Karpas-422 (cell line): ENCODE results near the gene ARL1. TPM values are rescaled to one million over a fixed set of nuclear protein-coding genes. Genes with fewer than 3 reads are reported as not detected.

Experiments used
- DNase-seq: peaks from one replicate; pipeline ENCODE4 v3.0.0-alpha.2; 2015
- H2AFZ ChIP-seq: fragments of 200-600 bp; sonication (generic); 2 replicates; pipeline ENCODE4 v1.6.1; 2014; ENCODE audit warnings: antibody characterized with exemption, low read length, mixed read lengths
- H3K27ac ChIP-seq: fragments of 200-600 bp; sonication (generic); 2 replicates; pipeline ENCODE4 v1.5.1; 2014; ENCODE audit warnings: mild to moderate bottlenecking, low read length, moderate library complexity
- H3K27me3 ChIP-seq: fragments of 200-600 bp; sonication (generic); 2 replicates; pipeline ENCODE4 v1.6.1; 2014; ENCODE audit warnings: low read length, mixed read lengths
- H3K36me3 ChIP-seq: fragments of 200-600 bp; sonication (generic); 2 replicates; pipeline ENCODE4 v1.6.1; 2014; ENCODE audit warnings: low read length, mixed read lengths; ENCODE audit not compliant: insufficient read depth
- H3K4me1 ChIP-seq: fragments of 200-600 bp; sonication (generic); 2 replicates; pipeline ENCODE4 v1.6.1; 2014; ENCODE audit warnings: mild to moderate bottlenecking, low read length, mixed read lengths
- H3K4me2 ChIP-seq: fragments of 200-600 bp; sonication (generic); 2 replicates; pipeline ENCODE4 v1.6.1; 2014; ENCODE audit warnings: low read length, low read depth, mild to moderate bottlenecking; ENCODE audit not compliant: poor library complexity, severe bottlenecking
- H3K4me3 ChIP-seq: fragments of 200-600 bp; sonication (generic); 2 replicates; pipeline ENCODE4 v1.5.1; 2014; ENCODE audit warnings: mild to moderate bottlenecking, antibody characterized with exemption, low read length, mixed read lengths
- H3K79me2 ChIP-seq: fragments of 200-600 bp; sonication (generic); 2 replicates; pipeline ENCODE4 v1.6.1; 2014; ENCODE audit warnings: mild to moderate bottlenecking, low read length, mixed read lengths
- H3K9ac ChIP-seq: fragments of 200-600 bp; sonication (generic); 2 replicates; pipeline ENCODE4 v1.6.0; 2014; ENCODE audit warnings: low read length
- H3K9me2 ChIP-seq: fragments of 200-600 bp; sonication (generic), shearing (Covaris generic); replicated peaks from 2 replicates; pipeline ENCODE4 v1.6.0; 2014; ENCODE audit warnings: mild to moderate bottlenecking, low read length, moderate library complexity; ENCODE audit not compliant: insufficient read depth
- H3K9me3 ChIP-seq: fragments of 300-700, 200-600 bp; sonication (generic); 2 replicates; pipeline ENCODE4 v1.6.1; 2014; ENCODE audit warnings: low read length, mixed read lengths
- H4K20me1 ChIP-seq: fragments of 200-600 bp; sonication (generic); 2 replicates; pipeline ENCODE4 v1.6.1; 2014; ENCODE audit warnings: mild to moderate bottlenecking, antibody characterized with exemption, low read length, low read depth; ENCODE audit not compliant: insufficient read depth
- small RNA-seq: library from RNA; depleted of rRNA; stranded (forward); fragments of <200 nt; gene quantifications from one replicate; pipeline ENCODE3, GENCODE V24; 2014
- total RNA-seq: library from RNA; depleted of rRNA; stranded (reverse); fragments of >200 nt; shearing (Covaris generic); gene quantifications from 2 replicates; pipeline ENCODE4 v1.2.3, GENCODE V29; 2014; ENCODE audit warnings: low replicate concordance; rRNA removed

ARL1 gene
- total RNA-seq, 1 experiment from 2014 or later: 41.2 TPM

- no peak overlapping the region for H3K4me2 ChIP-seq
- H3K27me3 ChIP-seq: no peaks in the 10 kb centered on the region
- no peak for DNase-seq
- H3K9me3 ChIP-seq: no peaks in the 10 kb centered on the region
- no peaks in the 10 kb centered on the region for H3K9me2 ChIP-seq
- no peaks in the 10 kb centered on the region for H3K4me1 ChIP-seq
- H2AFZ ChIP-seq: no peak overlapping the region
- H3K9ac ChIP-seq: no peak overlapping the region
- peaks cover 38% of the 10 kb centered on the region; the same call in 1 of the 2 replicates for H3K36me3 ChIP-seq
- H3K27ac ChIP-seq: no peak overlapping the region
- no peaks in the 10 kb centered on the region for H4K20me1 ChIP-seq
- H3K79me2 ChIP-seq: no peaks in the 10 kb centered on the region
- no peak overlapping the region for H3K4me3 ChIP-seq
These were observed 39.6 kb downstream of the ARL1 start for GRCh38 chr12:101368016-101368415.

- Histone ChIP-seq H3K9me3 (no peaks in the 10 kb centered on the region), H3K9me2 (no peaks in the 10 kb centered on the region), H3K36me3 (peaks cover 18% of the 10 kb centered on the region; the same call in 1 of the 2 replicates), H3K4me1 (no peaks in the 10 kb centered on the region), H4K20me1 (no peaks in the 10 kb centered on the region), H3K4me2 (no peak overlapping the region), H3K79me2 (no peaks in the 10 kb centered on the region), H3K4me3 (no peak overlapping the region), H3K27me3 (no peaks in the 10 kb centered on the region), H3K27ac (no peak overlapping the region), H3K9ac (no peak overlapping the region), H2AFZ (no peak overlapping the region)
- DNase-seq: no peak
These were observed 46.1 kb downstream of the ARL1 start for GRCh38 chr12:101361455-101361854.

- H3K9ac ChIP-seq: no peak overlapping the region
- DNase-seq: no peak
- H3K9me3 ChIP-seq: no peaks in the 10 kb centered on the region
- H3K9me2 ChIP-seq: no peaks in the 10 kb centered on the region
- H3K27me3 ChIP-seq: no peaks in the 10 kb centered on the region
- H3K4me1 ChIP-seq: no peaks in the 10 kb centered on the region
- H4K20me1 ChIP-seq: no peaks in the 10 kb centered on the region
- H3K4me3 ChIP-seq: no peak overlapping the region
- H3K36me3 ChIP-seq: peaks cover 27% of the 10 kb centered on the region; the same call in 1 of the 2 replicates
- H3K4me2 ChIP-seq: no peak overlapping the region
- H3K27ac ChIP-seq: no peak overlapping the region
- H3K79me2 ChIP-seq: no peaks in the 10 kb centered on the region
- H2AFZ ChIP-seq: no peak overlapping the region
These were observed 50.8 kb downstream of the ARL1 start for GRCh38 chr12:101356794-101357193.

GRCh38 chr12:101351682-101352081 lies 55.9 kb downstream of the ARL1 start:
- DNase-seq: no peak
- Histone ChIP-seq H3K27me3 (no peaks in the 10 kb centered on the region), H2AFZ (no peak overlapping the region), H4K20me1 (no peaks in the 10 kb centered on the region), H3K36me3 (peaks cover 39% of the 10 kb centered on the region), H3K27ac (no peak overlapping the region), H3K79me2 (no peaks in the 10 kb centered on the region), H3K9me2 (no peaks in the 10 kb centered on the region), H3K9ac (no peak overlapping the region), H3K4me1 (no peaks in the 10 kb centered on the region), H3K4me2 (no peak overlapping the region), H3K4me3 (no peak overlapping the region), H3K9me3 (no peaks in the 10 kb centered on the region)

- no peaks in the 10 kb centered on the region for H3K27me3 ChIP-seq
- H3K4me3 ChIP-seq: no peak overlapping the region
- H3K79me2 ChIP-seq: no peaks in the 10 kb centered on the region
- no peaks in the 10 kb centered on the region for H3K9me3 ChIP-seq
- H4K20me1 ChIP-seq: no peaks in the 10 kb centered on the region
- no peaks in the 10 kb centered on the region for H3K9me2 ChIP-seq
- no peak overlapping the region for H3K27ac ChIP-seq
- H3K4me1 ChIP-seq: peaks cover 8% of the 10 kb centered on the region
- DNase-seq: no peak
- H2AFZ ChIP-seq: no peak overlapping the region
- H3K36me3 ChIP-seq: peaks cover 26% of the 10 kb centered on the region
- H3K4me2 ChIP-seq: no peak overlapping the region
- H3K9ac ChIP-seq: no peak overlapping the region
These were observed 63.7 kb downstream of the ARL1 start for GRCh38 chr12:101343893-101344292.

Small RNAs within 50 kb of the gene (small RNA-seq; reads per million reads assigned to genes)
- gene RF00019: not detected
- gene RNU6-1068P: not detected
- not detected for gene RPS27P23

Other genes starting within 250 kb of the ARL1 start
- gene SLC5A8, start 197.5 kb downstream of the ARL1 start, total RNA-seq: not detected in 2 replicates
- 9.9 and 15.2 TPM in 2 replicates for gene UTP20, start 127.7 kb downstream of the ARL1 start, total RNA-seq
- not detected in 2 replicates for gene SPIC, start 67.6 kb upstream of the ARL1 start, total RNA-seq
- gene MYBPC1, start 187.2 kb upstream of the ARL1 start, total RNA-seq: not detected in 2 replicates